Body of pancreas (tissue), 4 donors: Measurements from ENCODE around the gene KIF1B. TPM values are rescaled to one million over a fixed set of nuclear protein-coding genes. Genes with fewer than 3 reads are reported as not detected.

Experiments
- ATAC-seq: fragments of 150-250 bp; one replicate; pipeline ENCODE4 v1.9.1; 2016
- DNase-seq, 4 donors: peaks; one replicate each; pipeline ENCODE4 v3.0.0-alpha.2; 2019
- H3K27ac ChIP-seq, 4 donors: fragments of 200-600 bp; sonication (generic); 1 replicate in 3 of 4; 2 replicates in 1 of 4; pipeline versions ENCODE4 v1.5.1 to v1.6.1; 2016 to 2019; ENCODE audit warnings: mild to moderate bottlenecking in 1 of 4, mixed read lengths in 1 of 4, moderate library complexity in 1 of 4
- H3K27me3 ChIP-seq, 2 donors: fragments of 200-600 bp; sonication (generic); one replicate each; pipeline ENCODE4 v1.6.0; 2016; ENCODE audit warnings: mild to moderate bottlenecking in 1 of 2
- H3K36me3 ChIP-seq, 2 donors: fragments of 200-600 bp; sonication (generic); replicated peaks in 1 of 2; 2 replicates each; pipeline ENCODE4 v1.5.1; 2016; ENCODE audit warnings: low read depth in 2 of 2; ENCODE audit not compliant: insufficient read depth in 1 of 2
- H3K4me1 ChIP-seq: fragments of 200-600 bp; sonication (generic); one replicate; pipeline ENCODE4 v1.6.0; 2016
- H3K4me3 ChIP-seq, 2 donors: fragments of 200-600 bp; sonication (generic); 1 replicate in 1 of 2; 2 replicates in 1 of 2; pipeline ENCODE4 v1.5.1; 2016 to 2019
- H3K9me3 ChIP-seq, 3 donors: fragments of 200-600 bp; sonication (generic); 1 replicate in 2 of 3; 2 replicates in 1 of 3; pipeline ENCODE4 v1.5.1; 2016
- POLR2A ChIP-seq, 3 donors: fragments of 450-650 bp; IDR thresholded peaks; one replicate each; pipeline ENCODE4 v1.6.1; 2016; ENCODE audit warnings: antibody characterized with exemption in 3 of 3, mild to moderate bottlenecking in 2 of 3
- WGBS, 2 donors: methylation state at CpG; one replicate each; pipeline ENCODE4 v1.1.5; 2017; 5-methylcytosine and 5-hydroxymethylcytosine counted together
- intact Hi-C: fragments of 100-400 bp; cut with DNase I; formaldehyde crosslinking; loops from one replicate; pipeline ENCODE4 v1.15.1; 2023
- total RNA-seq, 2 donors: library from RNA; depleted of rRNA; stranded (reverse); fragments of >200 nt; gene quantifications; one replicate each; pipeline ENCODE4 v1.1.0, GENCODE V29; 2016
- TF ChIP-seq, protein P1 (sequence below), 7 experiments: fragments of 450-650 bp in 4 of 7; fragments of 200-600 bp in 3 of 7; sonication (generic) in 3 of 7; IDR thresholded peaks; one replicate each; pipeline ENCODE4 v1.5.1; 2016 to 2019; ENCODE audit warnings: antibody characterized with exemption in 7 of 7

Gene KIF1B
- total RNA-seq, 2 donors from 2014 or later, result 39.2 to 46.8 TPM

DNA sequence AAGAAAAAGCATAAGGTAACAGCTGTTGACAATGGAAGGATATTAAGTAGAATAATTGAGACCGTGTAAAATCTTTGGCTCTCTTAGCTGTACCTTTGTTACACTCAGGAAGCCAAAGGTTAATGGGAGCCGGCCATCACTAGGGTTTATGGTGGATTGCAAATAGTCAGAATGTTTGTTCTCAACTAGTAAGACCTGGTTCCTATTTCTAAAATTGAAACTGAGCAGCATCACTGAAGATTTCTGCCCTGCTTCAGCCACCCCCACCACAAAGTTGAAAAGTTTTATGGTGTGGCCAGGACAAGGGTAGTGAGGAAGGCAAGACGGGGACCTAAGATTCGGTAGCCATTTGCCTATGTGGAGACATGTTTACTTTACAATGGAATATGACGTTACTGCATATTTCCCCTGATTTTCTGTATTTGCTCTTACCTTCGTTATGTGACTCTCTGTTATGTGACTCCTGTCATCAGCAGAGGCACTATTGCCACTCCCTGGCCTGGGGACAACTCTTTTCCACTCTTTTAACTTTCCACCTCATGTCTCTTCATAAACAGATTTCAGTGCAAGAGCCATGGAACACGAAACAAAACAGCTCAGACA lies 41.4 kb upstream of the KIF1B start:
- WGBS, 2 donors, result 52 to 57% methylated on average over 7 of the region's 7 CpGs
- peak overlapping the region in 2 of 4 donors; percentile 29 to 46 for H3K27ac ChIP-seq
- intact Hi-C loops, result no loop called here

DNA sequence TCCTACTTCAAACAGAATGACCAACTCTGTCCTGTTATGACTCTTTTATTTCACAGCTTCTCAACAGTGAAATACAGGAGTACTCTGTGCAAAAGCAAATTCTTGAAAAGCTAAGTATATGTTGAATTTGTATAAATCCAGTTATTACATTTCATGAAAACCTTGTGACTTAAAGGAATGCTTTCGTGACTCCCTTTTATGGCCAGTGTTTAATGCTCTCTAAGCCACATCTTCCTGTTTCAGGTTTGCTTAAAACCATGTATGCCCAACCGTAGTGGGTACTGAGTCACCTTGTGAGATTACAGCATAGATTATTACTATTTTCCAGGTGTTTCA lies 40.2 kb upstream of the KIF1B start:
- H3K27ac ChIP-seq, result peak overlapping the region in 1 of 4 donors; percentile 42
- ATAC-seq (no peak), DNase-seq (no peak)
- no peak overlapping the region for H3K4me3 ChIP-seq
- H3K36me3 ChIP-seq, result peaks cover 0 to 10% of the 10 kb centered on the region in 2 donors
- TF ChIP-seq, protein P1, sequence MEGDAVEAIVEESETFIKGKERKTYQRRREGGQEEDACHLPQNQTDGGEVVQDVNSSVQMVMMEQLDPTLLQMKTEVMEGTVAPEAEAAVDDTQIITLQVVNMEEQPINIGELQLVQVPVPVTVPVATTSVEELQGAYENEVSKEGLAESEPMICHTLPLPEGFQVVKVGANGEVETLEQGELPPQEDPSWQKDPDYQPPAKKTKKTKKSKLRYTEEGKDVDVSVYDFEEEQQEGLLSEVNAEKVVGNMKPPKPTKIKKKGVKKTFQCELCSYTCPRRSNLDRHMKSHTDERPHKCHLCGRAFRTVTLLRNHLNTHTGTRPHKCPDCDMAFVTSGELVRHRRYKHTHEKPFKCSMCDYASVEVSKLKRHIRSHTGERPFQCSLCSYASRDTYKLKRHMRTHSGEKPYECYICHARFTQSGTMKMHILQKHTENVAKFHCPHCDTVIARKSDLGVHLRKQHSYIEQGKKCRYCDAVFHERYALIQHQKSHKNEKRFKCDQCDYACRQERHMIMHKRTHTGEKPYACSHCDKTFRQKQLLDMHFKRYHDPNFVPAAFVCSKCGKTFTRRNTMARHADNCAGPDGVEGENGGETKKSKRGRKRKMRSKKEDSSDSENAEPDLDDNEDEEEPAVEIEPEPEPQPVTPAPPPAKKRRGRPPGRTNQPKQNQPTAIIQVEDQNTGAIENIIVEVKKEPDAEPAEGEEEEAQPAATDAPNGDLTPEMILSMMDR (IDR thresholded peaks at IDR 0.05), result no peak
- no peak for TF ChIP-seq POLR2A (IDR thresholded peaks at IDR 0.05)
- 46 to 62% methylated on average over 2 of the region's 2 CpGs for WGBS, 2 donors
- peaks cover 19% of the 10 kb centered on the region for H3K4me1 ChIP-seq
- no peaks in the 10 kb centered on the region for H3K27me3 ChIP-seq
- intact Hi-C loops, result no loop called here
- no peaks in the 10 kb centered on the region for H3K9me3 ChIP-seq

More for the DNA sequence above, 41.4 kb upstream of the KIF1B start:
- H3K9me3 ChIP-seq, result no peaks in the 10 kb centered on the region
- peaks cover 0 to 10% of the 10 kb centered on the region in 2 donors for H3K36me3 ChIP-seq
- peaks cover 19% of the 10 kb centered on the region for H3K4me1 ChIP-seq
- H3K4me3 ChIP-seq, result no peak overlapping the region
- ATAC-seq (peak; percentile 12), DNase-seq (no peak)
- TF ChIP-seq, protein P1 (IDR thresholded peaks at IDR 0.05), result no peak
- TF ChIP-seq POLR2A (IDR thresholded peaks at IDR 0.05), result no peak
- H3K27me3 ChIP-seq, result no peaks in the 10 kb centered on the region

DNA sequence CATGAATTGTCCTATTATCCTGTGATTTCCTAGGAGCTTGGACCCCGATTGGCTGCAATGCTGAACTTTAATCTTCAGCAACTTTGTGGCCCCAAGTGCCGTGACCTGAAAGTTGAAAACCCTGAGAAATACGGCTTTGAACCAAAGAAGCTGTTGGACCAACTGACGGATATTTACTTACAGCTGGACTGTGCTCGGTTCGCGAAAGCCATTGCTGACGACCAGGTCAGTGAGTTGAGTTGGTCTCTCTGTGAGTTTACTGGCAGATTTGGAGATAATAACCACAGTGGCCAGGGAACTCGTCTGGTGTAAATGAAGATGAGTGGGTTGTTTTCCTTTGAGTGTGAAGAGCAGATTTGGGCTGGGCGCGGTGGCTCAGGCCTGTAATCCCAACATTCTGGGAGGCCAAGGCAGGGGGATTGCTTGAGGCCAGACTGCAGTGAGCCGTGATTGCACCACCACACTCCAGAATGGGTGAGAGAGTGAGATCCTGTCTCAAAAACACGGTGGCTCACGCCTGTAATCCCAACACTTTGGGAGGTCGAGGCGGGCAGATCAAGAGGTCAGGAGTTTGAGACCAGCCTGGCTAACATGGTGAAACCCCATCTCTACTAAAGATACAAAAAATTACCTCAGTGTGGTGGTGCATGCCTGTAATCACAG lies 39.1 kb upstream of the KIF1B start:
- H3K27ac ChIP-seq, result no peak overlapping the region
- 85 to 95% methylated on average over 13 to 16 of the region's 16 CpGs for WGBS, 2 donors
- H3K4me1 ChIP-seq, result peaks cover 19% of the 10 kb centered on the region
- H3K4me3 ChIP-seq, result no peak overlapping the region
- intact Hi-C loops, result no loop called here
- DNase-seq, result no peak
- H3K36me3 ChIP-seq, result peaks cover 0 to 10% of the 10 kb centered on the region in 2 donors
- ATAC-seq, result no peak
- no peaks in the 10 kb centered on the region for H3K9me3 ChIP-seq
- no peaks in the 10 kb centered on the region for H3K27me3 ChIP-seq
- TF ChIP-seq, protein P1 (IDR thresholded peaks at IDR 0.05), result no peak
- TF ChIP-seq POLR2A (IDR thresholded peaks at IDR 0.05), result no peak

DNA sequence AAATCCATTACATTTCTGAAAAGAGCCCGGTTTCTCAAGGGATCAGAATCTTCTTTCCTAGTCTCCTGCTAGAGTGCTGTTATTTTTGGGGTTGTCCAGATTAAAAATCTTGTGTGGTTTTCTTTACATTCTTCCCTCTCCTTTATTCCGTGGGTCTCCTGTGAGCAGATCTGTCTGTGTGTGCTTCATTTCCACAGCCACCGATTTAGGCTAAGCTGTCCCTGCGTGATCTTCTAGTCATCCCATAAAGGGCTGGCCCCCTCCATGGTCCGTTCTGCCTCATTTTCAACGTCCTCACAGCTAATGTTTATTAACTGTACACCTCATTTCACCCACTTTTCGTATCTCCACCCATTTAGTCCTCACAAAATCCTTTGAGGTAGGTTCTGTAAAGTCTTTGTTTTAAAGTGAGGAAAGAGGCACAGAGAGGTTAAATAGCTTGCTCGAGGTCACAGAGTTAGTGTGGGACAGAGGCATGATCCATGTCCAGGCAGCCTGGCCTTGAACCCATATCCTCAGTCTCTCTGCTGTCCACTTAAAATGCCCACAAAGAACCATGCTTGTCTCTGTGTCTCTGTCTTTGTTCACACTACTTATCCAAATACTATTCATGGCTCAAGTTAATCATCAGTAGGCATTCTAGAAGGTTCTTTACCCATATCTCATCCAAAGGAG lies 38.2 kb upstream of the KIF1B start:
- intact Hi-C loops, result no loop called here
- no peak for ATAC-seq

More for the DNA sequence above, 38.2 kb upstream of the KIF1B start:
- H3K9me3 ChIP-seq, result no peaks in the 10 kb centered on the region
- no peak for DNase-seq
- TF ChIP-seq, protein P1 (IDR thresholded peaks at IDR 0.05), result no peak
- TF ChIP-seq POLR2A (IDR thresholded peaks at IDR 0.05), result no peak
- peaks cover 0 to 10% of the 10 kb centered on the region in 2 donors for H3K36me3 ChIP-seq
- H3K27ac ChIP-seq, result peak overlapping the region in 1 of 4 donors; percentile 29
- H3K4me3 ChIP-seq, result no peak overlapping the region
- H3K4me1 ChIP-seq, result peaks cover 19% of the 10 kb centered on the region
- H3K27me3 ChIP-seq, result no peaks in the 10 kb centered on the region
- 82 to 84% methylated on average over 8 of the region's 8 CpGs for WGBS, 2 donors
